ENCODE measurements around the gene PRXL2B.
"Not testable (repeated sequence)": the region's sequence is repeated elsewhere in the genome, so short reads cannot be mapped to it uniquely, and the experiment has no call there.

Gene PRXL2B

DNA sequence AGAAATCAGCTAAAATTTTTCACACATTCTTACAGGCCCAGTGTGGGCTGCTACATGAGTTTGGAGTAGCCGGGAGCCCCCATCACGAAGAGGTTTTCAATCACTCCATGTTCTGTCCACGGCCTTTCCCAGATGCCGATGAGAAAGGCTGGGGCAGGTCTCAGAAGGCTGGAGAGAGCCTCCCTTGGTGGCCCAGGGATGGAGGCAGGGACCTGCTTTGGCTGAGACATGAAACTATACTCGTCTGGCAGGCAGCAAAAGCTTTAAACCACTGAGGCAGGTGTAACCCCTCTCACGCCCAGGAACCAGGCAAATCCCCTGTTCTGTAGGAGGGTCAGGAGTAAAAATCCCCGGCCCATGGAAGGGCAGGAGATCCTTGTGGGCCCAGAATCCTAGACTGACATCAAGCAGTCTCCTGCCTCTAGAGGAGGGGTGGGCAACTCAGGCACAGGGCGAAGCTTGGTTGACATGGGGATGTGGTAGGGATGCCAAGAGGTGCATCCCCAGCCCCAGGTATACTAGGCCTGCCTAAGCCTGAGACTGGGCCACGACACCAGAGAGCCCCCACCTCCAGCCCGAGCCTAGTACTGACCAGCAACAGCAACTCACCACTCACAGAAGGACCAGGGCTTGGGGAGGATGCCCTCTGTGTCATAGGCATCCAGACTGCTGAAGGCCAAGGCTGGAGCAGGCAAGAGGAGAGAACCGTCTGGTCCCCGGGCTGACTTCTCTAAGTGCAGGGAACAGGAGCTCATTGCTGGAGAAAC is 37.2 kb downstream of the PRXL2B start:
- DNase-seq = no peak

- DNase-seq = no peak
Measured at GRCh38 chr1:2624735-2625300, 38.2 kb downstream of the PRXL2B start.

GRCh38 chr1:2625311-2625710 is 38.7 kb downstream of the PRXL2B start:
- no peak for DNase-seq

DNA sequence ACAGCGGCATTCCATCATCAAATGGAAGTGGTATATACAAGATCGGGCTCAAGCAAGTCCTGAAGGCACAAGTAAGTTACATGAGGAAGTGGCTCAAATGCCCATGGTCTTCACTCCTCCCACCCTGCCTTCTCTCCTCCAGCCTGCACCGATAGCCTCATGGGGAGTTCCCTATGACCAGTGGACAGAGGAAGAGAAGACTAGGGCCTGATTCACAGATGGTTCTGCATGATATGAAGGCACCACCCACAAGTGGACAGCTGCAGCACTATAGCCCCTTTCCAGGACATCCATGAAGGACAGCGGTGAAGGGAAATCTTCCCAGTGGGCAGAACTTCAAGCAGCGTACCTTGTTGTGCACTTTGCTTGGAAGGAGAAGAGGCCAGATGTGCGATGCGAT is 39.2 kb downstream of the PRXL2B start:
- DNase-seq = not testable (repeated sequence)

DNA sequence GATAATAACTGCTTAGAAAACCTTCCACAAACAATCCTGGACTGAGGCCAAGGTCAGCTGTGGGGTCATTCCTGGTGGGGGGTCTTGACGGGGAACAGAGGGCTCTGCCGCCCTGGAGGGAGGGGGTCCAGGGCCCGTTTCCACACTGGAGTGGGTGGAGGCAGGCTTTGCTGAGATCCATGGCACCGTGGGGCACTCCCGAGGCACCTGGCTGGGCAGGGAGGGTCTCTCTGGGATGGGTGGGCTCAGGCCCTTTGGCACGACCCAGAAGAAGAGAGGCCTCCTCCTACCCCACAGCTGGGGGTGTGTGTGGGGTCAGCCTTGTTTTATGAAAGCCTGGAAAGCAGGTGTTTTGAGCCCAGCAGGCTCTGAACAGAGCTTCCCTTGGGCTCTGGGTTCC is 41.2 kb downstream of the PRXL2B start:
- no peak for DNase-seq

GRCh38 chr1:2628191-2628932 is 41.8 kb downstream of the PRXL2B start:
- DNase-seq = no peak

- no peak for DNase-seq
Measured at GRCh38 chr1:2628933-2629626, 42.5 kb downstream of the PRXL2B start.

DNA sequence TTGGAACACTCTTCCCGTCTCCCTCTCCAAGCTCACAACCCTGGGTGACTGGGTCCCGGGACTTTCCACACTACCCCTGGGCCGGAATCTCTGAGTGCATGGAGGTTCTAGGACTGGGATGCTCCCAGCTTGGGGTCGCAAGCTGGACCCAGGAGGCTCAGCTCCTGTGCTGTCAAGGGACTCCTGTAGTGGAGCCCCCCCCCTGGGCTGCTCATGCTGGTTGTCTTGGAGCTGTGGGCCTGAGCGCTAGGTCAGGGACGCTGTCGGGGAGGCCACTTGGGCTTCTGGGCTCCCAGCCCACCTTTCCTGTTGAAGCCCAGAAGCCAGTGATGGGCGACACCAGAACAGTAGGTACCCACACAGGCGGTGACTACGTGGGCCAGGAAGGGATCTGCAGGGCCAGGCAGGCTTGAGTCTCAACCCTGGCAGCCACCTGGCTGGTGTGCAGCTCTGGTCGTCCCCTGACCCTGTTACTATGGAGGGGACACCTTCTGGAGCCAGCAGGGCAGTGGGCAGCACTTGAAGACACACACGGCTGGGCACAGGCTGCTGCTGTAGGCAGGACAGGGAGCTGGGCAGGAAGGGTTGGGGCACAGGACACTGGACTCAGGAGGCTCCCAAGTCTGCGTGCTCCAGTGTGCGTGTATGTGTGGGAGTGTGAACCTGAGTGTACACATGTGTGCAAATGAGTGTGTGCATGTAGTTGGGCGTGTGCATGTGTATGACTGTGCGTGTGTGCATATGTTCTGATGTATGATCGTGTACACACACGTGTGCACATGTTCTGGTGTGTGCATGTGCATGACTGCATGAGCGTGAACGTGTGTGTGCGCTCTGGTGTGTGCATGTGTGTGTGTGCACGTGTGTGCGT is 43.3 kb downstream of the PRXL2B start:
- no peak for DNase-seq

- DNase-seq = no peak
Measured at GRCh38 chr1:2630498-2631135, 44.0 kb downstream of the PRXL2B start.

DNA sequence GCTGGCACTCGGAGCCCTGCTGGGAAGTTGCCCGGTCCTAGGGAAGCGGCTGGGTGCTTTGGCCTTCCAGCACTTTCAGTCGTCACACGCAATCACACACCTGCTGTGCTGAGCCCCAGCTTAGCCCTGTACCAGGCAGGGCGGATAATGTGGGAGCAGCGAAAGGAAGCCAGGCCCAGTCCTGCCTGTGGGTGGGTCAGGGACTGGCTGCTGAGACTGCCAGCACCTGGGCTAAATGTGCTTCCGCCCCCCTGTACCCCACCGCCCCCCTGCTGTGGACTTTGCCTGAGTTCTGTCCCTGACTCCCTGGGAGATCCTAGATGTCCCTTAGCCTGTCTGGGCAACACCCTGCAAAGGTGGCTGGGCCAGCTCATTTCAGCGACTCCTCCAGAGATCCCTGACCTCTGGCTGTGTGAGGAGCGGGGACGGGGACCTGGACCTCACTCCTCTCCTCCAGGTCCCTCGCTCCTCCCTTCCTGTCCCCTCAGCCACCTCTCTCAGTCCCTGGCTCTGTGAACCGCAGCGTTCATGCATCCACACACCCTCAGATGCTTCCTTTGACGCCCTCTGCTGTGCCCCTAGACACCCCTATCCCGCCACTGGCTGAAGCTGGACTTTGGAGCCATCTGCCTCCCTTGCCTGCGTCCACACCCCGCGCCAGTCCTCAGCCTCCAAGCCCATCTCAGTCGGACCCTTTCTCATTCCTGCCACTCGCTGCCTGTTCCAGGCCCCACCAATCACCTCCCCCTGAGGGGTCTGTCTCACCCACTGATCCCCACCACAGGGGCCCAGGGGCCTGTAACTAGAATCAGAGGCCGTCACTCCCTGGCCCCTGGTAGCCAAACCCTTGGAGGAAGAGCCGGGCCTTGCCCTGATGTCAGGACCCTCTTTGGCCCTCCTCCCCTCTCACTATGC is 44.8 kb downstream of the PRXL2B start:
- no peak for DNase-seq

DNA sequence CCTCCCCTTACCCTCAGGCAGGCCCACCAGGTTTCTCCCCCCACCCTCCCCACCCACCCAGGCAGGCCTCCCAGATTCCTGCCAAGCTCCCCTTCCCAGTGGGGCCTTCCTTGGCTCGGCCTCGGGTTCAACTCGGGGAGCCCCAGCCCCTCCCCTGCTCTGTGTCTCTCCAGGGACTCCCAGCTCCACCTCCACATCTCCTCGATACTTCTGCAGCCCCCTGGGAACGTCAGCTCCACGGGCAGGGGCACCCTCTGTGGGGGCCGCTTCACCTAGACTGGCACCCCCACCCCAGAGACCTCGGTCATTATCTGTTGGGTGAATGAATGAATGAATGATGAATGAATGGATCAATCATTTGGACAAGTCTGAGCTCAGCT is 45.5 kb downstream of the PRXL2B start:
- no peak for DNase-seq

DNA sequence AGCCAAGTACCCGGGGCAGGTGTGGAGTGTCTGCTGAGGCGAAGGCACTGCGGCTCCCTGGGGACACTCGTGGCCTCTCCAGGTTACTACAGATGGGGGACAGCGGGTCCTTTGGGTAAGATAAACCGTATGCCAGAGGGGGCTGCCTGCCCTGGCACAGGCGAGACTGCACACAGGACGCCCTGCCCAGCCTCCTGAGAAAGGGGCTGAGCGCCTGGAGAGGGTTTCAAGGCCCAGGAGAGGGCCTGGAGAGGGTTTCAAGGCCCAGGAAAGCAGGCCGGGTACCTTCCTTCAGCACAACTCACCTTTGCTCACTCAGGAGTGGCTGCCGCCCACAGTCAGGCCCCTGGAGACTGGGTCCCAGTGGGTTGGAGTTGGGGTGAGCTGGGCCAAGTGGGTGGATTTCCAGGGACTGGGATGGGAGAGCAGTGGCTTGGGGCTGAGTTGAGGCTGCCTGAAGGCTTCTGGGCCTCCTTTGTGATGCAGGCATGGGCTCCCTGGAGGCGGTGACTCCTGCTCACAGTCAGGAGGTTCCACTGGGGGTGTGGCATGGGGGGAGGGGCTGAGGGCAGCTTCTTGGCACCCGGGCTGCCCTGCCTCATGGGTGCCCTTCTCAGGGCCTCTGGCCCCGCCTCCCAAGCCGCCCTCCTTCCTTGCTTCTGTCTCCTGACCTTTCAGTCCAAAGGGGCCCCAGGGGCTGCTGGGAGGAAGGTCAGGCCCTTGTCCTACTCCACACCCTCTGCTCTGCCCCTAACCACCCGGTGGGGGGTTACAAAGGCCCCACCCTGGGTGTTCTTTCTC is 46.2 kb downstream of the PRXL2B start, which contains the start of gene MMEL1:
MMEL1 (minus strand) TSS at position 456 of the 801 bp plus-strand sequence. CDS start 3,532 bp downstream, outside the sequence.
- no peak for DNase-seq

- DNase-seq = no peak
Measured at GRCh38 chr1:2633366-2633935, 46.9 kb downstream of the PRXL2B start.

- DNase-seq = no peak
Measured at GRCh38 chr1:2633936-2634491, 47.4 kb downstream of the PRXL2B start.

GRCh38 chr1:2635361-2636010 is 48.9 kb downstream of the PRXL2B start:
- no peak for DNase-seq

- DNase-seq = no peak
Measured at GRCh38 chr1:2636733-2637132, 50.2 kb downstream of the PRXL2B start.

DNA sequence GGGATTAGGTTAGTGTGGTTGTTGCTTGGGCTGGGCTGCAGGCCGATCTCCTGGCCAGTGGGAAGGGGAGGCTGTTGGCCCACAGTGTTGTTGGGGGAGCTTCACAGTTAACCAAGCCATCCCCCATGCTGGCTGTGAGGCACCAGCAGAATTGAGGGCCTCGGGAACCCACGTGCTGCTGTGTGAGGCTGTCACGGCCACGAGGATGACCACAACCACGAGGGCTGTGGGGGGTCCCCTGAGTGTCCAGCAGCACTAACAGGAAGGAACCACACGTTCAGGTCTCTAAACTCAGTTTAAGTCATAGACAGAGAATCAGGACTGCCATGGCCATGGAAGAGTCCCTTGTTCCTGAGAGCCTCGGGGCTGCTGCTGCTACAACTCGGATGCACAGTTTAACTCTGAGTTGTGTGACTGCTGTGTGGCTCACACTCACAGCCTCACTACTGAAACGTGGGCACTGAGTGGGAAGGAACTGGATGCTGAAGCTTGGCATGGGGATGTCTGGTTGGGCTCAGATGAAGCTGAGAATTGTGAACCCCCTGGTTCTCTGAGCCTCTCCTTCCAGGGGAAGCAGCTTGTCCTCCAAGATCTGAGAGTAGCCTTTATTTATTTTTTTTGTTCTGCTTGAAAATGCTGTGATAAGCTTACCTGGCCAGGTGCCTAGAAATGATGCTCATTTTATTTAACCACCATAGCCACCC is 51.0 kb downstream of the PRXL2B start:
- no peak for DNase-seq

Data from stimulated activated CD4-positive, alpha-beta T cell treated with anti-CD3 and anti-CD28 coated beads, Interleukin-4, amount 100 ng/mL, for 4 hours (primary cell).